Panc1 (cell line): Measurements from ENCODE around the gene ADAM22.
A peak's percentile ranks its signal among the peaks of the same experiment; 100 is the strongest.

ENCODE experiments used
- CTCF ChIP-seq: fragments of 450-650 bp; IDR thresholded peaks from 2 replicates; pipeline ENCODE4 v1.5.1; 2017; ENCODE audit warnings: mild to moderate bottlenecking
- SIN3A ChIP-seq: IDR thresholded peaks from 2 replicates; pipeline ENCODE4 v1.6.1; 2012; ENCODE audit warnings: low read depth, mild to moderate bottlenecking, low read length, moderate library complexity, borderline replicate concordance; ENCODE audit not compliant: insufficient read depth

- TF ChIP-seq CTCF (peak; percentile 25; the same call in 1 of the 2 replicates), SIN3A (no peak)
These were observed 47.2 kb upstream of the ADAM22 start for GRCh38 chr7:87886875-87887274.
